Measurements from ENCODE around the gene ASXL3. TPM values are rescaled to one million over a fixed set of nuclear protein-coding genes. Genes with fewer than 3 reads are reported as not detected.

Gene ASXL3
- total and polyA plus RNA-seq, 10 of the 15 experiments (the other 5 are each of a cell fraction or from before 2014, with no cell fraction given), result 0.15 TPM; not detected in 9

- 11% methylated on average over 2 of the region's 2 CpGs for WGBS (ENCODE audit: insufficient coverage, insufficient replicate concordance, low lambda C conversion rate, missing lambda C conversion rate)
- no peaks in the 10 kb centered on the region for H3K4me1 ChIP-seq (ENCODE audit: control insufficient read depth, insufficient read depth, low read length)
- ChIA-PET SMC1A (ENCODE audit: uncharacterized antibody, unreplicated experiment) (no interaction called here), RAD21 (ENCODE audit: unreplicated experiment) (no interaction called here), CTCF (interaction anchor here (0.6 kb wide), 1 partner anchor 710 kb away, joined by 3 read pairs; no protein-coding TSS in a partner anchor), POLR2A (no interaction called here)
- no peak overlapping the region for H3K4me3 ChIP-seq
- DNase-seq (ENCODE audit: low read depth, low spot score) (no peak), FAIRE-seq (no peak), ATAC-seq (no peak)
- no peaks in the 10 kb centered on the region for H3K27me3 ChIP-seq (replicated peaks in 1 of 2; ENCODE audit: control insufficient read depth in 2 of 2, insufficient read depth in 2 of 2, low read length in 1 of 2)
- TF ChIP-seq EP300 (IDR thresholded peaks at IDR 0.05; ENCODE audit: borderline replicate concordance in 1 of 2, control insufficient read depth in 1 of 2, low read depth in 2 of 2, low read length in 2 of 2) (no peak), RAD21 (IDR thresholded peaks at IDR 0.05; ENCODE audit: insufficient read depth, low read depth, low read length) (no peak), IRF4 (IDR thresholded peaks at IDR 0.05; ENCODE audit: low read depth, low read length) (no peak), ASH2L (IDR thresholded peaks at IDR 0.05; ENCODE audit: borderline replicate concordance, low read depth) (no peak), BCL11A (IDR thresholded peaks at IDR 0.05; ENCODE audit: low read depth, low read length) (no peak), STAT3 (IDR thresholded peaks at IDR 0.05; ENCODE audit: low read depth, low read length) (no peak), RB1 (IDR thresholded peaks at IDR 0.05; ENCODE audit: borderline replicate concordance) (no peak)
- no TSS peak for BruUV-seq (replicated peaks)
- no peak overlapping the region for H3K9ac ChIP-seq (ENCODE audit: control insufficient read depth, insufficient read depth, low read length)
- H3K79me2 ChIP-seq (ENCODE audit: control insufficient read depth, insufficient read depth, low read length), result no peaks in the 10 kb centered on the region
- peak overlapping the region; percentile 41 for H2AFZ ChIP-seq (ENCODE audit: control insufficient read depth, low read depth, low read length)
- in situ Hi-C loops (cut with MboI) (no loop called here), intact Hi-C loops (cut with micrococcal nuclease; ENCODE audit: unreplicated experiment) (no loop called here)
- H3K4me2 ChIP-seq (ENCODE audit: control insufficient read depth, insufficient read depth), result peak overlapping the region; percentile 30; the same call in 1 of the 2 replicates
- H3K36me3 ChIP-seq (ENCODE audit: control insufficient read depth in 2 of 2, insufficient read depth in 2 of 2, low read length in 1 of 2), result no peaks in the 10 kb centered on the region
- H3K9me3 ChIP-seq (replicated peaks; ENCODE audit: control insufficient read depth, insufficient read depth, low read length), result no peaks in the 10 kb centered on the region; the same call in 2 of the 3 replicates
- H3K27ac ChIP-seq (ENCODE audit: control insufficient read depth, insufficient read depth), result no peak overlapping the region
- no peaks in the 10 kb centered on the region for H4K20me1 ChIP-seq (ENCODE audit: control insufficient read depth, insufficient read depth)
Measured at GRCh38 chr18:33710269-33710668, 132.2 kb downstream of the ASXL3 start.

DNA sequence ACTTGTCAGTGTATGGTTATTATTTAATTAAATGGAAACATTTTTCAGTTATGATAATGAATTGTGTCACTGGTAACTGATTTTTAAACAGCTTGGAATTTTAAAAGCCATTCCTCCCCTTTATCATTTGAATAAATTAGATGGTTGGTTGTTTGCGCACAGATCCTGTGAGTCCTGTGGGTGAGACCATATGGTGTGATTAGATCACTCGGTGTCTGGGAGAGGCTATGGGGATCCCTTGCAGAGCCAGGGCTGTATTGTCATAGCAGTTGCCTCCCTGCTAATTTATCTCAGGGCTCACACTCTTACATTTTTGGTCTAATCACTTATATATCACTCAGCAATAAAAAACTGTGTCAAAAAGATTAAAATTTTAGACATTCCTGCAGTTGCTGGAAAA is 133.5 kb downstream of the ASXL3 start:
- in situ Hi-C loops (cut with MboI), result no loop called here
- TF ChIP-seq RCOR1 (conservative IDR thresholded peaks at IDR 0.05; ENCODE audit: low read depth, low read length), result no peak
- no peak for TF ChIP-seq ZNF24 (IDR thresholded peaks at IDR 0.05)
- TF ChIP-seq CHD4 (IDR thresholded peaks at IDR 0.05), result no peak
- TF ChIP-seq POLR2A (IDR thresholded peaks at IDR 0.05; ENCODE audit: low read depth, low read length), result no peak
- no peak for TF ChIP-seq SUZ12 (IDR thresholded peaks at IDR 0.05; ENCODE audit: unreplicated experiment)
- TF ChIP-seq ETV6 (conservative IDR thresholded peaks at IDR 0.05 in 1 of 2, IDR thresholded peaks at IDR 0.05 in 1 of 2; ENCODE audit: borderline replicate concordance in 1 of 2, low read depth in 1 of 2), result no peak
- no peak for TF ChIP-seq EZH2 (IDR thresholded peaks at IDR 0.05; ENCODE audit: borderline replicate concordance, control insufficient read depth, low read depth, low read length)
- no peak for TF ChIP-seq ELK1 (IDR thresholded peaks at IDR 0.05; ENCODE audit: low read depth, low read length)
- TF ChIP-seq FOXK2 (IDR thresholded peaks at IDR 0.05), result no peak
- TF ChIP-seq TCF12 (IDR thresholded peaks at IDR 0.05; ENCODE audit: low read depth, low read length), result no peak
- no peak for TF ChIP-seq MTA2 (IDR thresholded peaks at IDR 0.05; ENCODE audit: low read depth)
- no peak for TF ChIP-seq SMAD1 (IDR thresholded peaks at IDR 0.05; ENCODE audit: low read depth, partially characterized antibody)
- no peak for TF ChIP-seq NRF1 (conservative IDR thresholded peaks at IDR 0.05; ENCODE audit: low read depth, low read length)

More for the DNA sequence above, 133.5 kb downstream of the ASXL3 start:
- DNase-seq (ENCODE audit: low read depth, low spot score) (no peak), ATAC-seq (no peak), FAIRE-seq (no peak)
- Histone ChIP-seq H3K4me2 (ENCODE audit: control insufficient read depth, insufficient read depth) (no peak overlapping the region), H3K4me3 (no peak overlapping the region), H2AFZ (ENCODE audit: control insufficient read depth, low read depth, low read length) (no peak overlapping the region), H3K9ac (ENCODE audit: control insufficient read depth, insufficient read depth, low read length) (no peak overlapping the region), H3K79me2 (ENCODE audit: control insufficient read depth, insufficient read depth, low read length) (no peaks in the 10 kb centered on the region), H3K27ac (ENCODE audit: control insufficient read depth, insufficient read depth) (no peak overlapping the region), H3K27me3 (replicated peaks in 1 of 2; ENCODE audit: control insufficient read depth in 2 of 2, insufficient read depth in 2 of 2, low read length in 1 of 2) (no peaks in the 10 kb centered on the region), H3K36me3 (ENCODE audit: control insufficient read depth in 2 of 2, insufficient read depth in 2 of 2, low read length in 1 of 2) (no peaks in the 10 kb centered on the region), H3K4me1 (ENCODE audit: control insufficient read depth, insufficient read depth, low read length) (peaks cover 7% of the 10 kb centered on the region; the same call in 1 of the 2 replicates), H3K9me3 (replicated peaks; ENCODE audit: control insufficient read depth, insufficient read depth, low read length) (no peaks in the 10 kb centered on the region; the same call in 2 of the 3 replicates), H4K20me1 (ENCODE audit: control insufficient read depth, insufficient read depth) (no peaks in the 10 kb centered on the region)
- intact Hi-C loops (cut with micrococcal nuclease; ENCODE audit: unreplicated experiment), result no loop called here
- CTCF ChIA-PET, result no interaction called here
- RAD21 ChIA-PET (ENCODE audit: unreplicated experiment), result no interaction called here
- BruUV-seq (replicated peaks), result no TSS peak
- SMC1A ChIA-PET (ENCODE audit: uncharacterized antibody, unreplicated experiment), result interaction anchor here (1.2 kb wide), 1 partner anchor 30 kb away, joined by 3 read pairs; no protein-coding TSS in a partner anchor
- POLR2A ChIA-PET, result no interaction called here
- WGBS (ENCODE audit: insufficient coverage, insufficient replicate concordance, low lambda C conversion rate, missing lambda C conversion rate), result 70% methylated on average over 2 of the region's 2 CpGs

Measured in GM12878 (cell line).